ENCODE data around the gene TOX3. TPM values are rescaled to one million over a fixed set of nuclear protein-coding genes. Genes with fewer than 3 reads are reported as not detected.

The TOX3 gene
- total and polyA plus RNA-seq, 2 of the 13 experiments (the other 11 are each of a cell fraction or from before 2014, with no cell fraction given) = 14.5 to 98.6 TPM

GRCh38 chr16:52573365-52574299 lies 26.7 kb upstream of the TOX3 start (continued):
- TF ChIP-seq SSRP1 (CRISPR knock-in tag; IDR thresholded peaks at IDR 0.05) = peak; percentile 64; the same call in 1 of the 2 replicates
- no peak for TF ChIP-seq GTF2F1 (IDR thresholded peaks at IDR 0.05; ENCODE audit: low read length)
- TF ChIP-seq CENPX (CRISPR knock-in tag; IDR thresholded peaks at IDR 0.05) = no peak
- TF ChIP-seq NR2C2 (CRISPR knock-in tag; IDR thresholded peaks at IDR 0.05; ENCODE audit: borderline replicate concordance) = peak; percentile 71
- no peak for TF ChIP-seq ZNF891 (CRISPR knock-in tag; IDR thresholded peaks at IDR 0.05)
- TF ChIP-seq ZNF746 (CRISPR knock-in tag; IDR thresholded peaks at IDR 0.05) = peak; percentile 44; the same call in 1 of the 2 replicates
- TF ChIP-seq KLF6 (CRISPR knock-in tag; IDR thresholded peaks at IDR 0.05) = peak; percentile 56; the same call in 1 of the 2 replicates
- TF ChIP-seq NFIB (CRISPR knock-in tag; IDR thresholded peaks at IDR 0.05; ENCODE audit: borderline replicate concordance) = no peak
- no peak for TF ChIP-seq KLF15 (CRISPR knock-in tag; IDR thresholded peaks at IDR 0.05; ENCODE audit: borderline replicate concordance)
- 0 out of 2 replicates have a peak, but pooled peaks have one; percentile 43 for TF ChIP-seq ZNF44 (CRISPR knock-in tag; IDR thresholded peaks at IDR 0.05)
- no peak for TF ChIP-seq ZNF234 (CRISPR knock-in tag; conservative IDR thresholded peaks at IDR 0.05)
- TF ChIP-seq ZNF737 (CRISPR knock-in tag; IDR thresholded peaks at IDR 0.05; ENCODE audit: borderline replicate concordance) = no peak
- TF ChIP-seq MLLT10 (CRISPR knock-in tag; IDR thresholded peaks at IDR 0.05) = no peak
- TF ChIP-seq ZNF770 (CRISPR knock-in tag; IDR thresholded peaks at IDR 0.05) = no peak
- TF ChIP-seq ETS1 (CRISPR knock-in tag; IDR thresholded peaks at IDR 0.05) = no peak
- TF ChIP-seq NCOA1 (CRISPR knock-in tag; IDR thresholded peaks at IDR 0.05) = no peak
- TF ChIP-seq IRF9 (CRISPR knock-in tag; IDR thresholded peaks at IDR 0.05; ENCODE audit: borderline replicate concordance) = no peak
- no peak; the same call in 1 of the 2 replicates for TF ChIP-seq ZNF317 (CRISPR knock-in tag; IDR thresholded peaks at IDR 0.05)
- TF ChIP-seq ZNF678 (CRISPR knock-in tag; IDR thresholded peaks at IDR 0.05) = no peak
- peak; percentile 55; the same call in 1 of the 2 replicates for TF ChIP-seq KDM1A (CRISPR knock-in tag; IDR thresholded peaks at IDR 0.05)
- 0 out of 2 replicates have a peak, but pooled peaks have one; percentile 66 for TF ChIP-seq GZF1 (CRISPR knock-in tag; IDR thresholded peaks at IDR 0.05)
- no peak for TF ChIP-seq ZNF687 (CRISPR knock-in tag; IDR thresholded peaks at IDR 0.05)
